LoVo (cell line): ENCODE results near the gene CDK2AP2.

Source experiments
- DNase-seq: peaks from one replicate; pipeline ENCODE4 v3.0.0-alpha.2; 2016; ENCODE audit warnings: low spot score

Gene CDK2AP2

GRCh38 chr11:67503119-67504004, 4.6 kb downstream of the CDK2AP2 start:
- DNase-seq, result no peak

GRCh38 chr11:67502328-67502979, 5.5 kb downstream of the CDK2AP2 start:
- DNase-seq, result no peak

GRCh38 chr11:67501854-67502253, 6.1 kb downstream of the CDK2AP2 start:
- DNase-seq, result no peak

- DNase-seq, result no peak
Measured at GRCh38 chr11:67500831-67501715, 6.9 kb downstream of the CDK2AP2 start.

- no peak for DNase-seq
Measured at GRCh38 chr11:67500484-67500821, 7.5 kb downstream of the CDK2AP2 start.

GRCh38 chr11:67499808-67500483, 8.0 kb downstream of the CDK2AP2 start:
- no peak for DNase-seq

- no peak for DNase-seq
Measured at GRCh38 chr11:67498544-67498972, 9.4 kb downstream of the CDK2AP2 start.

GRCh38 chr11:67497656-67498291, 10.2 kb downstream of the CDK2AP2 start:
- DNase-seq, result no peak

- DNase-seq, result no peak
Measured at GRCh38 chr11:67496113-67496512, 11.8 kb downstream of the CDK2AP2 start.

GRCh38 chr11:67495234-67496005, 12.5 kb downstream of the CDK2AP2 start:
- no peak for DNase-seq

GRCh38 chr11:67494371-67495233, 13.4 kb downstream of the CDK2AP2 start:
- DNase-seq, result no peak

GRCh38 chr11:67493548-67494370, 14.2 kb downstream of the CDK2AP2 start:
- DNase-seq, result no peak

- no peak for DNase-seq
Measured at GRCh38 chr11:67492801-67493547, 15.0 kb downstream of the CDK2AP2 start.

- no peak for DNase-seq
Measured at GRCh38 chr11:67492069-67492727, 15.8 kb downstream of the CDK2AP2 start.

- no peak for DNase-seq
Measured at GRCh38 chr11:67491276-67492068, 16.5 kb downstream of the CDK2AP2 start.

- DNase-seq, result no peak
Measured at GRCh38 chr11:67490727-67491065, 17.3 kb downstream of the CDK2AP2 start.
